Heart left ventricle (tissue), 13 donors: Measurements from ENCODE around the gene TMEM273.

Experiments
- POLR2A ChIP-seq, 2 donors: fragments of 450-650 bp; IDR thresholded peaks; one replicate each; pipeline ENCODE4 v1.6.1; 2017; ENCODE audit warnings: antibody characterized with exemption in 2 of 2, mild to moderate bottlenecking in 2 of 2, moderate library complexity in 2 of 2
- TF ChIP-seq, protein P1 (sequence below), 12 donors: fragments of 200-600 bp; sonication (generic) in 4 of 12; IDR thresholded peaks; one replicate each; pipeline versions ENCODE4 v1.5.0 to v1.8.0; 2018 to 2022; ENCODE audit warnings: antibody characterized with exemption in 12 of 12, mild to moderate bottlenecking in 5 of 12
- donor health status: ischemic (EF 13 %, LVEDD 7.1; RV severe dilation, severe dysfunction).
- donor health status: DM: no; HTN: yes; CAD: no.
- donor health status: DM: no; HTN: no; CAD: no.
- donor health status: ischemic (EF 25% LVEDD 6.9; RV normal size, moderate dysfunction).
- donor health status: ischemic (EF 25% LVEDD 5.7; RV mildly dilated, moderate dysfunction).
- donor health status: ischemic (EF 35%, LVEDD 5.7; RV mildly dilated, moderate dysfunction).
- donor health status: nonischemic (EF 11% LVEDD 7.7; RV severe dilation, severe dysfunction).
- donor health status: DM: yes; HTN: yes; CAD: no.
- donor health status: PGD.
- donor health status: ischemic (EF 29% LVEDD 5.4; RV normal size, mild dysfunction).
- donor health status: nonischemic (EF 23%, LVEDD 6.1; RV moderate dilation, normal function).

DNA sequence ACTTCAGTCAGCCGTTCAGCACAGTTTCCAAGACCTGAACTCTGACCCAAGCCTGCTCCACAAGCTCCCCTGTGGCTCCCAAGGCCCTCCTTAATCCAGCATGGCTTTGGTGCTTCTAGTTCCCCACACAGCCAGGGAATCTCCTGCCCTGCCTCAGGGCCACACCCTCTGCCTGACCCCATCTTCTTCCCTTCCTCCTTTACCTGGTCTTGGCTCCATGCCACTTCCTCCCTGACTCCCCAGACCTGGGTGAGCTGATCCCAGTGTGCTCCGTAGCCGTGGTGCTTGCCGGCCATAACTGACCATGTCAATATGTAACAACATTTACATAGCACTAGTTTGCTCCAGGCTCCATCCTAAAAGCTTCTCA lies 20.0 kb downstream of the TMEM273 start:
- TF ChIP-seq, protein P1, sequence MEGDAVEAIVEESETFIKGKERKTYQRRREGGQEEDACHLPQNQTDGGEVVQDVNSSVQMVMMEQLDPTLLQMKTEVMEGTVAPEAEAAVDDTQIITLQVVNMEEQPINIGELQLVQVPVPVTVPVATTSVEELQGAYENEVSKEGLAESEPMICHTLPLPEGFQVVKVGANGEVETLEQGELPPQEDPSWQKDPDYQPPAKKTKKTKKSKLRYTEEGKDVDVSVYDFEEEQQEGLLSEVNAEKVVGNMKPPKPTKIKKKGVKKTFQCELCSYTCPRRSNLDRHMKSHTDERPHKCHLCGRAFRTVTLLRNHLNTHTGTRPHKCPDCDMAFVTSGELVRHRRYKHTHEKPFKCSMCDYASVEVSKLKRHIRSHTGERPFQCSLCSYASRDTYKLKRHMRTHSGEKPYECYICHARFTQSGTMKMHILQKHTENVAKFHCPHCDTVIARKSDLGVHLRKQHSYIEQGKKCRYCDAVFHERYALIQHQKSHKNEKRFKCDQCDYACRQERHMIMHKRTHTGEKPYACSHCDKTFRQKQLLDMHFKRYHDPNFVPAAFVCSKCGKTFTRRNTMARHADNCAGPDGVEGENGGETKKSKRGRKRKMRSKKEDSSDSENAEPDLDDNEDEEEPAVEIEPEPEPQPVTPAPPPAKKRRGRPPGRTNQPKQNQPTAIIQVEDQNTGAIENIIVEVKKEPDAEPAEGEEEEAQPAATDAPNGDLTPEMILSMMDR (IDR thresholded peaks at IDR 0.05) = no peak
- TF ChIP-seq POLR2A (IDR thresholded peaks at IDR 0.05) = no peak
